ENCODE data around the gene TMA16.

- TF ChIP-seq POLR2A (IDR thresholded peaks at IDR 0.05) = no peak
- TF ChIP-seq CTCF (IDR thresholded peaks at IDR 0.05) = no peak
These were observed 46.0 kb downstream of the TMA16 start for GRCh38 chr4:163540448-163540847.

Measured in upper lobe of left lung (tissue), 4 donors.